ENCODE results near the gene MYL7.
A peak's percentile ranks its signal among the peaks of the same experiment; 100 is the strongest.
"Not testable (repeated sequence)": the region's sequence is repeated elsewhere in the genome, so short reads cannot be mapped to it uniquely, and the experiment has no call there.

MYL7 gene, protein sequence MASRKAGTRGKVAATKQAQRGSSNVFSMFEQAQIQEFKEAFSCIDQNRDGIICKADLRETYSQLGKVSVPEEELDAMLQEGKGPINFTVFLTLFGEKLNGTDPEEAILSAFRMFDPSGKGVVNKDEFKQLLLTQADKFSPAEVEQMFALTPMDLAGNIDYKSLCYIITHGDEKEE

DNA sequence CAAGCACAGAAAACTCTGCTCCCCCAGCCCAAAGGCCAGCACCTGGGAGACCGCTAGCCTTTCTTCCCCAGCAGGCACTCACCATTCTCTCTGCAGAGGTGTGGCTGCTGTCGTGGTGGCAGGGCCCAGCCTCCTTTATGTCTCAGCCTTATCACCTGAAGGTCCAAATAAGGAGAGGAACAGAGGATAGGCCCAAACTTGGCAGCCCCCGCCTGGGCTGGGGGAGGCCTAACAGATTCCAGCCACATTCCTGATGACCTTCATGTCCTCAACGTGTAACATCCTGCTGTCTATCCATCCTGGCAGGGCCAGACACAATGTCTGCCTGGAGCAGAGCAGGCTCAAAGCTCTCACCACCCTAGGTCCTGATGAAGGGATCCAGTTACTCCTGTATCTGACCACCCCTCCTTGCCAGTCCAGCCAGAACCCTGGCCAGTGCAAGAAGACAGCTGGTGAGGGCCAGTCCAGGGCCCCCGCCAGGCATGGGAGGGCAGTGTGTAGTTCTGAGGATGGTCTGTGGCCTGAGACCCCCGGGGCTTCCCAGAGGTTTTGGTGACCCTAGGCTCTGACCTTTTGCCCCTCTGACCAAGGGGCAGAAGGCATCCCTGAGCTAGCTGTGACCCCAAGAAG is at the start of gene MYL7:
MYL7 (minus strand) TSS at position 112 of the 630 bp plus-strand sequence; CDS start at position 85, 27 bp downstream.
- no peak for DNase-seq

DNA sequence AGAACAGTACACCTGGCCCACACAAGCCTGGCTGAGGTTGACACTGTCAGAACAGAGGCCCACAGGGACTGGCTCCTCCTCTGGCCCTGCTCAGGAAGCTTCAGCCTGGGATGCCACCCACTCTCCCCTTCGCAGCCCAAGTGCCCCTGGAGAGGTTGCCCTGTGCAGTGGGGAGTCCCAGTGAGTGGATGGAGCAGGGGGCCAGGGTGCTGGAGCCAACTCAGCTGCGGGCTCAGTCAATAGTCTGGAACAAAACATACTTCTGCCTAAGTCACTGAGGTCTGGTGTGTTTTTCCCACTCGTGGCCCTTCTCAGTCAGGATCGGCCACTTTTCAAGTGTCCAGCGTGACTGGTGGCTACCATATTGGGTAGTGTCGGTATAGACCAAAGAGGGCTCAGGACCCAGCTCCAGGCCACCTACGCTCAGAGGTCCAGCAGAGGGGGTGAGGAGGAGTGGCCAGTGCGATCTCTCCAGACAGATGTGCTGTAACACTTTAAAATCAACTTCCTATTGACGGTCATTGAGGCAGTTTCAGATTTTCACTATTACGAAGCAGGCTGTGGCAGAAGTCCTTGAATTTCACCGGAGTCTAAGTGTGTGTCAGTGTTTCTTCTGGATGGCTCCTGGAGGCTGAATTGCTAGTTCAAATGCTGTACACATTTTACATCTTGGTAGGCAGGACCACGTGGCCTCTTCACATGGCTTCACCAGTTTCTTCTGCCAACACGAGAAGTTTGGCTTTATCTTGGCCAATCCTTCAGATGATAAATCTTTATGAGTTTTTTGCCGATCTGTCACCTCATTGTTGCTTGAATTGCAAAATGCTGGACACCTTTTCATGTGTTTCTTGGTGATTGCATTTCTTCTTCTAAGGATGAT is 49.1 kb upstream of the MYL7 start:
- DNase-seq: no peak

DNA sequence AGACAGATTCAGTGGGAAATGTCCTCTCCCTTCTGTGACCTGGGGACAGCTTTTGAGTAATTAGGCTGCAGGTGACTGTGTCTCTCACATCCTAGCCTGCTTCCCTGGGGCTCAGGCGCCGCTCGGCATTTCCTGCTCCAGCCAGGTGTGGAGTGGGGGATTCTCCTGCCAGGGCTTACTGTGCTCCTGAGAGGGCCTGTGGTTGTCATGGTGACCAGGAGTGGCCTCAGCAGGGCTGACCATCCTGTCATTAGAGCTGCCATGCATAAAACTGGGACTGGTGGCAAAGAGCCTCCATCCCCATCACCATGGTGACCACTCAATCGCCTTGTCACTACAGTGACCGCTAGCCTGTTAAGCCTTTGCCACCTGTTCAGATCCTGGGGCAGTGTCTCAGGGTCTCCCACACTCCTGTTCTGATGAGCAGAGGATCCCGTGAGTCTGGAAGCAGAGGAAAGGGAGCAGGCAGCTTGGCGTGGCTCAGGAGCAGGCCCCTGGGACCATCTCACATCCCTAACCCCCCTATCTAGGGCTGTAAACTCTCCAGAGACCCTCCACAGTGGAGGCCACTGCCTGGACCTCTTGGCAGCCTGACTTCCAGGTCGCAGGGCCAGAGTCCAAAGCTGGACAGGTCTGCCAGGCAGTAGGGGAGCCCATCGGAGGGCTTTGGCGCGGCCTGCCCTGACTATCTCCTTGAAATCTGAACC is 48.3 kb upstream of the MYL7 start, which contains the start of gene GCK:
GCK (minus strand) TSS at position 154 of the 707 bp plus-strand sequence. CDS start 486 bp downstream, outside the sequence.
- no peak for DNase-seq

- no peak for DNase-seq
Measured at GRCh38 chr7:44188480-44189225, 47.5 kb upstream of the MYL7 start.

DNA sequence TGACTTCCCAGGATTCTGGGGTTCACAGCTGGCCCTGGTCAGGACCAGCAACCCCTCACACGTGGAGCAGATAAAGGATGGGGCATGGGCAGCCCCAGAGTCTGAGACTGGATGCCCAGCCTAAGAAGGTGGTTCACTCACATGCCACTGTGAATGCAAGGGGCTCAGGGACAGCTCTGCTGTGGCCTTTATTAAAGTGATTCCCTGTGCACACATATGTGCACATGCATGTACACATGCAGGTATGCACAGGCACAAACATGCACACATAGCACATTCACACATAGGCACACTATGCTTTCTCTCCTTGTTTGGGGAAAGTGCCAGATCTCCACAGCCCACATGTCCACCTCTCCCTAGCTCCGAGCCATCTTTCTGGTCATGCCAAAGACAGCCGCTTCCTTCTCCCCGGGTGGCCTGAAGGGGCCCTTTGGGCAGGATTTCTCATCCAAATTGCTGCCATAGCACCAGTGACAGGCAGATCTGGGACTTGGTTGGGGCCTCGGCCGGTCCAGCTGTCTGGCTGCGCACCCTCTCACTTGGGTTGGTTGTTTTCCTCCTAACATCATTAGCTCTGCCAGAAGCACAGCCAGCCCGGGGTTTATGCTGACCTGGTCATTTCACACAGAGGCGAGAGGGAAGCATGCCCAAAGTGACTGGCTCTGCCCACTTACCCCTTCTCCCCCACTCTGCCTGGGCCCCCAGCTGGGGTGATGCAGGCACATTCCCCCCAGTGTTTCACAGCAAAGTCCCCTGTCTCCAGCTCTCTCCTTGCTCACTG is 46.7 kb upstream of the MYL7 start:
- no peak for DNase-seq

DNA sequence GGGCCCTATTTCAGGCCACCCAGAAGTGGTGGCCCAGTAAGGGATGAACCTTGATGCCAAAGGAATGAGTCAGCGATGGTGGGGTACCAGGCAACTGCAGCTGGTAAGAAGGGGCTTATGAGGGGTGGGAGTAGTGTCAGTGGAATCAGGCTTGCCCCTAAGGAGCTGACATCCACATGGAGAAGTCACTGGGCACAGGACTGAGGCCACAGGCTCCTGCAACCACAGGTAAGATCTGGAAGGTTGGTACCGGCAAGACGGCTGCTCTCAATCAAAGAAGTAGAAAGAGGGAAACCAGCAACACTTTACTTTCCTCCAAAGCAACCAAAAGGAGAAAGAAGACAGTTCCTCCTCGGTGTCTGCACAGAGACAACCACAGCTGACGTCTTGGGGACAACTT is 45.6 kb upstream of the MYL7 start:
- DNase-seq: no peak

- DNase-seq: no peak
Measured at GRCh38 chr7:44185729-44186128, 44.6 kb upstream of the MYL7 start.

DNA sequence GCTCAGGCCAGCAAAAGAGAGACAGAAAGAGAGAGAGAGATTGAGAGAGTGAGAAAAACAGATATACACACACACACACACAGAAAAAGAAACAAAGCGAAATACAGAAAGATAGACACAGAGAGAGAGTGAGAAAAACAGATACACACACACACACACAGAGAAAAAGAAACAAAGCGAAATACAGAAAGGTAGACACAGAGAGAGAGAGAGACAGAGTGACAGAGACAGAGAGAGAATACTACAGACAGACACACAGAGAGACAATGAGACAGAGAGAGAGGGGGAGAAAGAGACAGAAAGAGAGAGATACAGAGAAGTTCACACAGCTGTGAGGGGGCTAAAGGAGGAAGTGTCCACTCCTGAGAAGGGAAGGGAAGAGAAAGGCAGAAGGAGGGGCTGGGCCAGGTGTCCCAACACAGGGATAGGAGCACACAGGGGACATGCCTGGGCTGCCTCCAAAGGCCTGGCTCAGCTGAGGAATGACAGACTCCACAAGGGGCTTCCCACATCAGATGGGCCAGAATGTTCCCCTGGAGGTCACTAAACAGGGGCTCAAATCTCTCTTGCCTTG is 43.8 kb upstream of the MYL7 start:
- DNase-seq: no peak

- no peak for DNase-seq
Measured at GRCh38 chr7:44184206-44184872, 43.2 kb upstream of the MYL7 start.

GRCh38 chr7:44183386-44183785 is 42.3 kb upstream of the MYL7 start:
- peak; percentile 17 for DNase-seq

GRCh38 chr7:44182827-44183226 is 41.7 kb upstream of the MYL7 start:
- no peak for DNase-seq

GRCh38 chr7:44180631-44181030 is 39.5 kb upstream of the MYL7 start:
- no peak for DNase-seq

- no peak for DNase-seq
Measured at GRCh38 chr7:44177570-44178131, 36.5 kb upstream of the MYL7 start.

GRCh38 chr7:44176486-44176885 is 35.4 kb upstream of the MYL7 start:
- DNase-seq: no peak

GRCh38 chr7:44175730-44176129 is 34.6 kb upstream of the MYL7 start:
- DNase-seq: no peak

GRCh38 chr7:44174694-44174948 is 33.5 kb upstream of the MYL7 start:
- not testable (repeated sequence) for DNase-seq

GRCh38 chr7:44173911-44174693 is 33.0 kb upstream of the MYL7 start:
- DNase-seq: no peak

DNA sequence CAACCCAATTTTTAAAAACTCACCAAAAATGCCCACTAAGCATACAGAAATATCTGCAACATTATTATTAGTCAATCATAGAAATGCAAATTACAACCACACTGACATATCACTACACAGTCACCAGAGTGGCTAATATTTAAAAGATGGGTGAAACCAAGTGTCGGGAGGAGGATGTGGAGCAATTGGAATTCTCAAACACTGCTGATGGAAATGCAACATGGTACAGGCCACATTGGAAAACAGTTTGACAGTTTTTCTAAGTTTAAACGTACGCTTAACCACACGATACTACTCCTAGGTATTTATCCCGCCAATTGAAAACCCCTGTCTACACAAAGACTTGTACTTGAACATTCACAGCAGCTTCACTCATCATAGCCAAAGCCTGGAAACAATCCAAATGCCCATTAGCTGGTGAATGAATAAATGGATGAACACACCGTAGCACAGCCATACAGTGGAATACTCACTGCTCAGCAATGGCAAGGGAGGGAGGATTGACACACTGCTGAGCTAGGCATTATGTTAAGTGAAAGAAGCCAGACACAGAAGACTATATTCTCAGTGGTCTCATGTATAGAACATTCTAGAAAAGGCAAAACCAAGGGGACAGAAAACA is 31.8 kb upstream of the MYL7 start:
- no peak for DNase-seq

GRCh38 chr7:44172352-44172751 is 31.2 kb upstream of the MYL7 start:
- no peak for DNase-seq

All from NCI-H1048 (cell line).